HG02571 (cell line): ENCODE measurements around the gene SNX8.
A peak's percentile ranks its signal among the peaks of the same experiment; 100 is the strongest.

ENCODE experiments used
- ATAC-seq: cut with Tn5 transposase; IDR thresholded peaks from one replicate; pipeline ENCODE4 v1.9.1; 2021; ENCODE audit warnings: mild to moderate bottlenecking, moderate library complexity; ENCODE audit not compliant: unreplicated experiment

The SNX8 gene

DNA sequence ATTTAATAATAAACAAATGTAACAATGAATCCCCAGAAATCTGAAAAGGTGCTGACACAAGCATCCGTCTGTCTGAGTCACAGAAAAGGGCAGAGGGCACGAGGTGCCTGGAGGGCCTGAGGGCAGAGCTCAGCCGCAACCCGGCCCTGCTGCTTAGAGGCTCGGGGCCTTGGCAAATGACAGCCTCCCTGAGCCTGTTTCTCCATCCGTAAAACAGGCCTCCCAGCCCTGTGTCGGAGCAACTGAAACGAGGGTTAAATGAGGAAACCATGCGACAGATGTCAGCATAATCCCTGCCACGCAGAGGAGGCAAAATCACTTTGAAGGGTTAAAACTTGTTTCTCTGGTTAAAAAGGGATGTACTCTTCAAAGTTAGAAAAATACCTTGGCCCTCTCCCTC, 47.3 kb downstream of the SNX8 start:
- no peak for ATAC-seq

DNA sequence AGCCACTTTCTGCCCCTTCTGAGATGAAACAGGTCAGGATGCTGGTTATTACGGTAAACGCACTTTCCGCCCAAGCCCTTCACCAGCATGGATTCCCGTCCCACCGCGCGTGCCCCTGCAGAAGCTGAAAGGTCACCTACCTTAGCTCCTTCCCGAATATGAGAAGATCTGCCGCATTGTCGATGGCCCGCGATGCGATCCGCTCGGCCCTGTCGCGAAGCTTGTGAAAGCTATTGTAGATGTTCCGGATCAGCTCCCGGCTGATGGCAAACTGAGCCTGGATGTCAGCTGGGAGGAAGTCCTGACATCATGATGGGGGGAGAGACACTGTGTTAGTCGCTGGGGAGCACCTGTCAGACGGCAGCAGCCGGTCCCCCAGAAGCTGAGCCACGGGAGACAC, 50.1 kb downstream of the SNX8 start:
- no peak for ATAC-seq

DNA sequence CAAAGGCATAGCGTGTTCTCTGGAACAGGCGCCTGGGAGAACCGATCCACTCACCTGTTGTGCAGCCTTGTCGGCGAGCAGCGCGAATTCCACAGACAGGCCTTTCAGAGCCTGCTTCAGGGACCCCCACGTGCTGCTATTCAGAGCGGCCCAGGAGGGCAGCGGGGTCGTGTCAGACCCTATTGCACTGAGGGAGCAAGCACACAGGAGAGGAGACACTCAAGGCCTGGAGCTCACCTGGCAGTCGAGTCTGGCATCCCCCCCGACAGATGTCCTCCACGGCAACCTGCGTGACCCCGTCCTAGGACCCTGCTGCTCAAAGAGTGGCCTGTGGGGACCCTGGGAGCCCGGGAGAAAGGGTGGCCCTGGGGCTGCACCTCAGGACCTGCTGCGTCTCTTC, 51.1 kb downstream of the SNX8 start:
- ATAC-seq: no peak

DNA sequence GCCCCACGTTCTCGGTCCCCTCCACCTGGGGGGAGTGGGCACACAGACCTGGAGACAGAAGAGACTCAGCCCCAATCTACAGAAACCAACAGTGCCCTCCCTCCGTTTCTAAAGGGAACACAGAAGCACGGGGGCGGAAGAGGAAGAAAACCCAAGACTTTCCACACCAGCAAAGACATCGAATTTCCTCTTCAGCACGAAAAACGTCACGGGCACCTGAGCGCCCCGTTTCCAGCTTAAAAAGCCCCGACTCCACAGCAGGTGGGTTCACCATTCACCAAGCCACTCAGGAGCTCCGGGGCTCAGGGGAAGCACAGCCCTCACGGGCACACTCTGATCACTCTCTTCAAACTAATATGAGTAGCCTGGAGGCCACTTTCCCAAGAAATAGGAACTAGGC, 52.6 kb downstream of the SNX8 start:
- no peak for ATAC-seq

DNA sequence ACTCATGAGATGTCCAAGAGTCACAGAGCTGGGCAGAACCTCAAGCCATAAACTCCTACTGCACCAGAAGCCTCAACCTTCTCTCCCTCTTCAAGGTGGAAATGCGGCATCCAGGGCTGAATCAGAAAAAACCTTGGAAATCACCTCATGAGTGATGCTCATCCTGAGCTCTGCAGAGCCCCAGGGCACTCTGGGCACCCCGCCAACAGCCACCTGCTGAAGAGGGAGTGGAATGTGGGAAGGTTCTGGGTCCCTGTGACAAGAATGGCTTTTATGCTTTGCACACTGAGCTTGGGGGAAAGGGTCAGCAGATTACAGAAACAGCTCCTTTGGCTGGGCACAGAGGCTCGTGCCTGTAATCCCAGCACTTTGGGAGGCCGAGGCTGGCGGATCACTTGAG, 53.4 kb downstream of the SNX8 start:
- no peak for ATAC-seq

DNA sequence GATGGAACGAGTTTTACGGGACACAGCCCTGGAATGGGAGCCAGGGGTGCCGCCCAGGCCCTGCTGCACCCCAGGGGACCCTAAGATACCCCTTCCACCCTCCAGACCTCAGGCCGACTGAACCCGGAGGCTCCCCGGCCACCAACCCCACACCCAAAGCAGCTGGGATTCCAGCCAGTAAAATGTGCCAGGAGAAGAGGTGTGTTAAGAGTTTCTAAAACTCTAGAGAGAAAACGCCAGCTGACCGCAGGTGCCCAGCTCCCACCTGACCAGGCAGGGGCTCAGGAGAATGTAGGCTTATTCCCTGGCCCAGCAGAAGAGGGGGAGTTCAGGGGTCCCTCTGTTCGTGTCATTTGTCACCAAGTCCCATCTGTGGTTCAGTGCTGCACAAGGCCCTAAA, 54.8 kb downstream of the SNX8 start:
- ATAC-seq: no peak

DNA sequence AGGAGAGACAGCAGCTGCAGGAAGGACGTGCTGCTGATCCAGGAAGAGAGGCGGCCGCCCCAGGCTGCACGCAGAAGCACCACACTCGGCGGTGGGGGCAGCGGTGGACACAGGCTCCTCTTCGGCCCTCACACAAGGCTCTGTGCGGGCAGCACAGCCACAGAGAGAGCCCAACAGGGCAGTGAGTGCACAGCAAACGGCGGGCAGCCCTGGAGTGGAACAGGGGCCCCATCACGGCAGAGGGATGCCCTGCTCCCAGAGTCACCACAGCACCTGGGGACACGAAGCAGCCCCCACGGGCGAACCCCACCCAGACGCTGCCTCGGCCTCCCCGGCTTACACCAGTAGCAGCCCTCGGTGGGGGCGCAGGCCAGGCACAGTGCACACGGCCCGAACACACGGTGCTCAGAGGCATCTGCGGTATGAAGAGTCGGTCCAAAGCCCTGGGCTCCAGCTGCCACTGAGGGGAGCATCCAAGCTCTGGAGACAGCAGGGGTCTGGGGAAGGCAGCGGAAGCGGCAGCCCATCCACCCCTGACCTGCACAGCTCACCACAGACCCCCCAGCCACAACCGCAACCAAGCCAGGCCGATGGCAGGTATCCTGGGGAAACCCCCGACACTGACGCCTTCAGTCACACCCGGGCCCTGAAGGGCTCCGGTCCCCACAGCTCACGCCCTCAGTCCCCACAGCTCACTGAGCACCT, 55.4 kb downstream of the SNX8 start:
- ATAC-seq: peak; percentile 45

DNA sequence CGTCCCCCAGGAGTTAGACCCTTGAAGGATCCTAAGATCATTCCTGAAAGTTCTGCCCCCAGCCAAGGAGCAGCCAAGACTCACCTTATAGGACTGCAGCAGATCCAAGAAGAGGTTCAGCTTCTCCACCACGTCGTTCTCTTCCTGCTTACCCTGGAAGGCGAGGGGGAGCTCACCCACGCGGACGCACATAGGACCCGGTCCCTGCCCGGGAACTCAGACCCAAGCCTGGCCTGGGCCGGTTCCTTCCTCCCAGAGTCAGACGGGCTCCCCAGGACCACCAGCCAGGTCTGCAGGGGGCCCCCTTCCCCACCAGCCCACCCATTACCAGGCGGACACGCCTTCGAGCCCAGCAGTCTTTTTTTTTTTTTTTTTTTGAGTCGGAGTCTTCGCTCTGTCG, 56.6 kb downstream of the SNX8 start:
- no peak for ATAC-seq

DNA sequence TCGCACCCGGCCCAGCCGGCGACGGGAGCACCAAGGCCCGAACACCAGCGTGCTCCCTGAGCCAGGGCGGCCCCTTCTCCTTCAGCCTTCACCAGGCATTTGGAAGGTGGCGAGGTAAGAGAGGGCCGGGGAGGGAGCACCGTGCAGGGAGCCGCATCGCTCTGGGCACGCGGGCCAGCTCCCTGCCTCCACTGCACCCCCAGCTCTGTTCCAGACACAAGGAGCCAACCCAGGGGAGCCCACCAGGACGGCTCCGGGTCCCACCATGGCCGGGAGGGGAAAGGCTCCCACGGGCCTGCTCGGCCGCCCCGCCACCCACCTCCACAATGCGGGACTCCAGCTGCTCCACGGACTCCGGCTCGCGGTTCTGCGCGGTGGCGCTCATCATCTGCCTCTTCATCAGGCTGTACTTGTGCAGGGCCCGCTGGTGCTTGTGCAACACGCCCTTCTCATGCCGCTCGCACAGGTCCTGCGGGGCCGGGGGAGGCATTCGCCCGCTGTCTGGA, 57.1 kb downstream of the SNX8 start:
- ATAC-seq: no peak

DNA sequence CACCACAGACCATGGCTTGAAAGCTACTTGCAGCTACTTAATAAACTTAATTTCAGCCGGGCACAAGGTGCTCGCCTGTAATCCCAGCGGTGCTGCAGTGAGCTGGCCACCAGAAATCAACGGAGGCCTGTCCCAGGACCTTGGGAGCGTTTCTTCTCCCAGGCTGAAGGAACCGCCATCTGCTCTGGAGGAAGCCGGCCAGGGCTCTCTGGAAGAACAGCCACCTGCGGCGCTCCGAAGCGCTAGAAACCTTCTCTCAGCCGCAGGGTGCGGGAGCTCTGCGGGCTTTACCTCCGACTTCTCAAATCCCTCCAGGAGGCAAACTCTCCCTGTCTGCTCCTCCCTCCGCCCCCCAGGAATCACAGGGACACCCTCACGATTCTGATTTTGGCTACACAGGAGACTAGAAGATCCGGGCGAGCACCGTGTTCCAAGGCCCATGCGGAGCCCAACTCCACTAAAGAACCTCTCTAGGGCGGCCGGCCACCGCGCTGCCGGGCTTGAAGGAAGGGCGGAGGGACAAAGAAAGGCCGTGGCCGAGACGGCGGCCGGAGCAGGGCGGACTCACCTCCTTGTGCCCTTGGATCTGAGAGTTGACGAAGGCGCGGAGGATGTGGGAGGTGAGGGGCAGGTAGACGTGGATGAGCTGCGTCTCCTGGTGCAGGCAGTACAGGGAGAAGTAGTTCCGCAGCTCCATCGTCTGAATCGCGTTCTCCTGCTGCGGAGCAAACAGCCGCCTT, 57.8 kb downstream of the SNX8 start:
- no peak for ATAC-seq

DNA sequence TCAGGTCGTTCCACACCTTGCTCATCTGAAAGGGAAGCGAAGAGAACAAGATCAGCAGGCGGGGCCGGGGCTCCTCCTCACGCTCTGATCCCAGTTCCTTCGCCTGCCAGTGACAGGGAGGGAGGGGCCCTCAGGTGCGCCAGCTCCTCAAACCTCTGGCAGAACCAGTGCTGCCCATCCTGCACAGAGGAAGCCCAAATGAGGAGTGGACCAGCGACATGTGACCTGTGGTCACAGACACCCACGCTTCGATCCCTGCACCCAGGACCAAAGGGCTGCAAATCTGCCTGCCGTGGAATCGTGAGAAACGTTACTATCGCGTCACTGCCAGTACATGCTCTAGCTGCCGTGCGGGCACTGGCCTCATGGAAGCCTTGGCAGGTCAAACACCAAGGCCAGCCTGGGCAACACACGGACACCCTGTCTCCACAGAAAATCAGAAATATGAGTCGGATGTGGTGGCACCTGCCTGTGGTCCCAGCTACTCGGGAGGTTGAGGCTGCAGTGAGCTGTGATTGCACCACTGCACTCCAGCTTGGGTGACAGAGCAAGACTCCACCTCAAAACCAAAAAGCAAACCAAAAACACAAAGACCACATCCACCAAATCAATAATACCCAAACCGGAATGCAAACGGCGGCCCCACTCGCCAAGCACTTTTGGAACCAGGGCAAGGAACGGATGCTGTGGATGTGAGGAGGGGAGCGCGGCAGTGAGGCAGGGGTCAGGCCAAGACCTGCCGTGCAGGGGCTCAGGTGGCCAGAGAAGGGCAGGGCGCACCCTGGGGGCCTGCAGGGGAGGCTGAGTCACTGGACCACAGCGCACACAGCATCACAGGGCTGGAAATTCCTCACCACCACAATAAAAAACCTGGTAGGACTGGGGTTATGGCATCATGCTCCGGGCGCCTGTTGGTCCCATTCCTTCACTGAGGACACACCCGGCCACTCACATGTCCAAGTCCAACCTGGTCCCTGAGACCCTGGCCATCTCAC, 58.8 kb downstream of the SNX8 start:
- ATAC-seq: no peak

DNA sequence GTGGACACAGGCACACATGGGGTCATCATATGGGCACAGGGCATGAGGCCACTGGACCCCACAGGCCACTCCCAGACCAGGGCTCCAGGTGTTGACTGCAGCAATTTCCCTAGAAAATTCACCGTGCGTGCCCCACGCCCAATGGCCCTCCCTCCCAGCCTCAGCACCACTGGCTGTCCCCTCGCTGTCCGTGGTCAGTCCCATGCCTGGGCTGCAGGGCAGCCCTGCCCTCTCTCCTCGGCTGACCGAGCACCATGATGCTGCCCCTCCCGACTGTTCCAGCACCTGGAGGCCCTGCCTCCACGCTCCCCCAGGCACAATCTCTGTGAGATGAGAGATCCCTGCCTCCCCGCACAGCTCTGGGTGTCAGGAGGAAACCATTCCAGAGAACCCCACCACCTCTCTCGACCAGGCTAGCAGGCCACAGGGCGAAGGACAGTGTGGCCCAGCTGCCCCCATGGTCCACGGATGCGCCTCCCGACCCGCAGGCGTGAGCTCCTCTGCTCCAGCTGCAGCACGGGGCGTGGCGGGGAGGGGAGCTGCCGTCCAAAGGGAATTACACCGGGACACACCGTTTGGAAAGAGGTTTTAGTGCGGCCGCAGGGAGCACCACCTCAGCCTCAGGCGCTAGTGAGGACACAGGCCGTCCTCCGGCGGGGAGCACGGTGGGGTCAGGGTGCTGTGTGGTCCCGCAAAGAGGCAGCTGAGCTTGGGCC, 59.7 kb downstream of the SNX8 start:
- ATAC-seq: no peak

DNA sequence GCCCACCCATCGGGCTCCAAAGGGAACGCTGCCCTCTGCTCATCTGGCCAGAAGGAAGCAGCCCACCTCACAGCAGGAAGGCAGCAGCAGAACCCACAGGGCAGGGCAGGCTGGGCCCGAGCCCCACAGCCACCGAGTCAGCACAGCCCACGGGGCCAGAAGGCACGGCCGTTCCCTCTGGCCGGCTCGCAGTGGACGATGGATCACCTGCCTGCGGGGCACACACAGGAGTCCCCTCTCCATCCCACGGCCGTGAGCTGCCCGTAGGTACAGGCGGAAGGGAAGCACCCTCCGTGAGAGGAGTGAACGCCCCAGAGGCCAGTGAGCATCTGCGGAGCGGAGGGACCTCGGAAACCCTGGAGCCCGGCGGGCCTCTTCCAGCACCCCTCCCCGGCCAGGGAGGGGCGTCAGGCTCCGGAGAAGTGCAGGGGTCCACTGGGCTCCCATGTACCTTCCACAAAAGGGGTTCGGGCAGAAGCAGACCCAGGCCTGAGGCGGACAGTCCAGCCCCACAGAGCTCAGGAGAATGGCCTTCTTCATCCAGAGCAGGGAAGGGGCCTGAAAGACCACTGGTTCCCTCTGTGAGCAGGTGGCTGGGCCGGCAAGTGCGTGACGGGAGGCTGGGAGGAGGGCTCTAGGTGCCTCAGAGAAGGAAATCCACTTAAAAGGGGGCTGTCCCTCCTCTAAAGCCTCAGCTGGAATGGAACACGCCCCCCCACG, 60.6 kb downstream of the SNX8 start:
- no peak for ATAC-seq

DNA sequence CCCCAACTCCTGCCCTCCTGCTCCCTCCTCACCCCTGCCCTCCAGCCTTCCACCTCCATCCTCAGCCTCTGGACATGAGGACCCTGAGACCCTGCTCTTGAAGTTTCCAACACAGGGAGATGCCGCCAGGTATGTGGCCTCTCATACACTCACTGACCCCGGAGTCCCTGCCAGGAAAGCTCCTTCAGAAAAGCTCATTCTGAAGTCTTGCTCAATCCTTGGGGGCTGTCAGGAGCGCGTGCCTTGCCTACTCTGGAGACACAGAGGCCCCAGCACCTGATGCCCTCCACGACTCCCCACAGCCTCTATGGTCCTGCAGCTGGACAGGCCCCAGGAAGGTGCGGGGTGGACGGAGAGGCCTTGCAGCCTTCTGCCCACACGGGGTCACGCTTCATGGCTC, 61.2 kb downstream of the SNX8 start:
- no peak for ATAC-seq

DNA sequence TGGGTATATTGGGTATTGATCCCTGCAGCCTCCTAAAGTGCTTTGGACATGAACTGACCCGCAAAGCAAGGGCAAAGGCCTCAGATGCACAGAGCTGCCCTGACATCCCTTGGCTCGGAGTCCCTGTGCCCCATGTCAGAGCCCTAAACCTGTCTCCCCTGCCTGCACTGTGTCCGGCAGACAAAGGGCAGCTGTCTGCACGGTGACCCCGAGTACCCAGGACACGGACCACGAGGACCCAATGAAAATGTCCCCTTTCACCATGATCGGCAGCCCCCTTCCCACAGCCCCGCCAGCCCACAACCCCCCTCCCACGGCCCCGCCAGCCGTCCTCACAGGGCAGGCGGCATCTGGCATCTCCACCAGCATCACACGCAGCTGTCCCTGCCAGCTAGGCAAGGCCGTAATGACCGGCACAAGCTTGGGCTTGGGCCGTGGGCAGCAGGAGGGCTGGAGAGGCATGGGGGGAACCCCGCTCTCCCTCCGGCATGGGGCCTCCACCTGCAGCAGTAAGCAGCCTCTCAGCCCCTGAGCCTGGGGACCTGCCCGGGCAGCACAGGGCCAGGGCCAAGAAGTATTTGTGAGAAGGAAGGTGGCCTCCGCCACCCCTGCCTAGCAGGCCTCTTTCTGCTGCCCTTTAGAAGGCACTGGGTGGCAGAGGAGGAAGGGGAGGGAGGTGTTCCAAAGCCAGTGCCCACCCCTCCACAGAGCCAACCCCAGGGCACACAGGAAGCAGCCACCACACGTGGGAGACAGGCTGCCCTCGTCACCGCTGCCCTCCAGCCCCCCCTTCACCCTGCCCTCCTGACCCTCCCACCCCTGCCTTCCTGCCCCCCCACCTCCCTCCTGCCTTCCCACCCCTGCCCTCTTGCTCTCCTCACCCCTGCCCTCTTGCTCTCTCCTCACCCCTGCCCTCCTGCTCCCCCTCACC, 62.1 kb downstream of the SNX8 start:
- no peak for ATAC-seq

DNA sequence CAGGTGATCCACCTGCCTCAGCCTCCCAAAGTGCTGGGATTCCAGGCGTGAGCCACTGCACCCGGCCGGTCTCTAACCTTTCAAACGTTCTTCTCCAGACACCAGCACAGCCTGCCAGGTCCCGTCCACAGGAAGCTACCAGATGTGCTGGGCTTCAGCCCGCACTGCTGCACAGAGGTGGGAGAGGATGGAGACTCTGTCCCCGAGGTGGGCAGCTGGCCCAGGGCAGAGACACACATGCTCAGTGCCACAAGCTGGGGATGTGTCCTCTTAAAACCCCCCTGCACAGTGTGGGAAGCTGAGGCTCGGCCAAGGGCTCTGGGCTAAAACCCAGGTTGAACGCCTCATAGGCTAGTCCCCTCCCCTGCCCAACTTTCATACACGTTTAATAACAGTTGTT, 62.9 kb downstream of the SNX8 start:
- no peak for ATAC-seq

DNA sequence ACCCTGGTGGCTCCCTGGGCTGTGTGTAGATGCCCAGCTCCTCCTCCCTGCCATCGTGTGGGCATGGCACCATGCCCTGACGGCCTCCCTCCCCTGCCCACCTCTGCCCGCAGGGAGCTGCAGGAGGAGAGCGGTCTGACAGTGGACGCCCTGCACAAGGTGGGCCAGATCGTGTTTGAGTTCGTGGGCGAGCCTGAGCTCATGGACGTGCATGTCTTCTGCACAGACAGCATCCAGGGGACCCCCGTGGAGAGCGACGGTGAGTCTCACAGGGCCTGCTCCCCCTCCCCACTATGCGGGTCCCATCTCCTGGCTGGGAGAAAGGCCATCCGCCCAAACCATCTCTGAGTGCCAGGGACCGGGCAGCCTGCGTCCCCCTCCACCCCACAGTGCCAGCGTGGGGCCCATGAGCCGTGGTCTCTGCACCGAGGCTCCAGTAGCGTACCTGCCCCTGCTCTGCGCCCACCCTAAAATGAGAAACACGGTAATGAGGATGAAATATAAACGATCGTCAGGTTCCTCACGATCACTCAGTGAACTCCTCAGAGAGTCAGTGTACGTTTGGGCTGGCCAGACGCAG, 64.4 kb downstream of the SNX8 start:
- no peak for ATAC-seq

DNA sequence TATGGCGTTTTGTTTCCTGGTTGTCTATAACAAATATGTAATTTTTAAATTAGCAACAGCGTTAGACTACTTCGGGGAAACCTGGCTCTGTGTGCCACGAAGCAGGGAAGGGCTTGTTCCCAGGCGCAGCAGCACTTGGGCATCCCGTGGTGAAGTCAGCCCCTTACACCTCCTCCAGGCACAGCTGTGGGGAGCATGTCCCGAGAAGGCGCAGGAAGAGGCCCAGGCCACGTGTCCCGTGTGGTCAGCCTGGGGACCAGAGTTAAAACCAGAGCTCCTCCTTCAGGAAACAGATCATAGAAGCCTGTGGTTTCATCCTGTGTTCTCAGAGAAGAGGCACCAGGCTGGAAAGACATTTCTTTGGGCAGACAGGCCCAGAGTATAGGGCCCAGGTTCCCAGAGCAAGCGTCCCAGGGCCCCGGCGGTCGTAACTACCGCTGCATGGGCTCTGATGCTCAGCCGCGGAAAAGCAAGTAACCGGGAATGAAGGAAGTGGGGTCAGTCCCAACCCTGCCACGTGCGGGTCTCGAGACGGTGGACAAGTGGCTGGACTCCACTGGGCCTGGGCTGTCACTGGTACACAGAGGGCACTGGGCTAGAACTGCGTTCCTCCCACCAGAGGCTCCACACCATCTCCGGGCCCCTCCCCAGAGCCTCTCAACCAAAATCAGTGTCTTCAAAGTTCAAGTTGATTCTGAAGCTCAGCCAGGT, 65.1 kb downstream of the SNX8 start:
- no peak for ATAC-seq
